ENCODE data around the gene TREML2. TPM values are rescaled to one million over a fixed set of nuclear protein-coding genes. Genes with fewer than 3 reads are reported as not detected.

Gene TREML2
- total RNA-seq, 1 experiment from 2014 or later, result not detected

DNA sequence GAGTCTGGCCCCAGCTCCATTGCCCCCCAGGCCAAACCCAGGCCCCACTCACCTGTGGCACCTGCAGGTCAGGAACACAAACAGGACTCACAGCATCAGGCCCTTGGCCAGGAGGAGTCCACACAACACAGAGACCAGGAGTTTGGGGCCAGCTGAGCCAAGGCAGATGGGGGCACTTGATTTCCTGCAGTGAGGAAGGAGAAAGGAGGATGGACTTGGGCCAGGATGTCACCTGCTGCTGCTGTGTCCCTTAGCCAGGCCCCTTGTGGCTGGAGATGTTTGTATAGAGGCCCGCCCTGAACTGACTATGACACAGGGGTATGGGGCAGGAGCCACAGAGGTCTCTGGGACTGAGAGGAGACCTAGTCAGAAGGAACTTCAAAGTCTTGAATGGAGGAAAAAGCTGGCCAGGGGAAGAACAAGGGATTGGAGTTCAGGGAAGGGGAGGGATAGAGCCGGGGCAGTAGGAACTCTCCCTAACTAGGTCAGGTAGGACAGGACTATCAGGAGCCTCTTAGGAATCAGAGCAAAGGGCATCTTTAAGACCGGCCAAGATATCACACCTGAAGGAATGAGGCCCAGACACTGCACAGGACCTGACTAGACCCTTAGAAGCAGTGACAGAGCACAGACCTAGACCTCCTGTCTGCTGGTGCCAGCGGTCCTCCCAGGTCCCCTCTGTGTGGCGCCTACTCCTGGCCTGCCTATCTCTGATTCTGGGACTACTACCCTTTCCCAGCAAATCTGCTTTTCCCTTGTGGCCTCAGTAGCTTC lies 8.8 kb upstream of the TREML2 start:
- intact Hi-C loops (cut with micrococcal nuclease), result no loop called here
- ATAC-seq (no peak), DNase-seq (ENCODE audit: low read depth, low spot score) (no peak)
- Histone ChIP-seq H3K4me2 (ENCODE audit: low read length) (no peak overlapping the region), H3K9me3 (ENCODE audit: control insufficient read depth in 1 of 2, insufficient read depth in 1 of 2, low read depth in 1 of 2, low read length in 2 of 2) (peaks cover 4 to 7% of the 10 kb centered on the region in 2 experiments; a peak in 2 of 4 replicates), H3K27ac (ENCODE audit: low read depth, low read length) (no peak overlapping the region), H3K36me3 (ENCODE audit: control insufficient read depth in 1 of 2, insufficient read depth in 2 of 2, low read length in 2 of 2) (no peaks in the 10 kb centered on the region), H3K27me3 (ENCODE audit: insufficient read depth, low read length) (no peaks in the 10 kb centered on the region), H3K4me3 (replicated peaks in 1 of 2; ENCODE audit: low read depth in 1 of 2, low read length in 2 of 2) (no peak overlapping the region), H2AFZ (ENCODE audit: low read depth, low read length, poor library complexity, severe bottlenecking) (no peak overlapping the region), H3K4me1 (ENCODE audit: control insufficient read depth in 1 of 2, insufficient read depth in 2 of 2, low read length in 2 of 2) (no peaks in the 10 kb centered on the region), H3K79me2 (ENCODE audit: insufficient read depth, low read length) (no peaks in the 10 kb centered on the region), H4K20me1 (ENCODE audit: insufficient read depth) (no peaks in the 10 kb centered on the region), H3K9me2 (ENCODE audit: insufficient read depth) (no peaks in the 10 kb centered on the region), H3K9ac (ENCODE audit: low read length) (no peak overlapping the region)
- no TSS peak for BruUV-seq (replicated peaks)
- CTCF ChIA-PET, result no interaction called here
- TF ChIP-seq EGR1 (IDR thresholded peaks at IDR 0.05; ENCODE audit: low read depth) (no peak), TCF7L2 (IDR thresholded peaks at IDR 0.05; ENCODE audit: borderline replicate concordance, extremely low read depth, insufficient read depth, insufficient read length) (no peak), CBX3 (IDR thresholded peaks at IDR 0.05; ENCODE audit: low read depth) (no peak), JUND (IDR thresholded peaks at IDR 0.05) (no peak), RAD21 (IDR thresholded peaks at IDR 0.05; ENCODE audit: low read depth) (no peak), EZH2phosphoT487 (IDR thresholded peaks at IDR 0.05; ENCODE audit: borderline replicate concordance) (no peak), SP1 (IDR thresholded peaks at IDR 0.05; ENCODE audit: low read depth) (no peak), ZNF274 (IDR thresholded peaks at IDR 0.05; ENCODE audit: low read depth, low read length) (no peak), CEBPB (IDR thresholded peaks at IDR 0.05; ENCODE audit: low read depth) (no peak), POLR2AphosphoS5 (IDR thresholded peaks at IDR 0.05; ENCODE audit: low read depth, low read length) (no peak), YY1 (IDR thresholded peaks at IDR 0.05; ENCODE audit: extremely low read depth, insufficient replicate concordance, low read depth, low read length) (no peak)
- TF ChIP-seq, protein P1, sequence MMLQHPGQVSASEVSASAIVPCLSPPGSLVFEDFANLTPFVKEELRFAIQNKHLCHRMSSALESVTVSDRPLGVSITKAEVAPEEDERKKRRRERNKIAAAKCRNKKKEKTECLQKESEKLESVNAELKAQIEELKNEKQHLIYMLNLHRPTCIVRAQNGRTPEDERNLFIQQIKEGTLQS (IDR thresholded peaks at IDR 0.05), result no peak
- RAD21 ChIA-PET (ENCODE audit: low non-redundant PET in 1 of 2, low total read pairs in 2 of 2, uncharacterized antibody in 2 of 2, unreplicated experiment in 2 of 2), result no interaction called here
- POLR2A ChIA-PET, result no interaction called here
